Astrocyte of the cerebellum (primary cell): ENCODE results near the gene ARL8A.
"Not testable (repeated sequence)": the region's sequence is repeated elsewhere in the genome, so short reads cannot be mapped to it uniquely, and the experiment has no call there.

Experiments used
- DNase-seq: peaks from one replicate; pipeline ENCODE4 v3.0.0-alpha.2; 2011; ENCODE audit warnings: low read depth
- H3K4me3 ChIP-seq: 2 replicates; pipeline ENCODE4 v1.5.1; 2011; ENCODE audit warnings: mild to moderate bottlenecking, low read depth, low read length, moderate library complexity
- CTCF ChIP-seq: IDR thresholded peaks from 2 replicates; pipeline ENCODE4 v1.5.1; 2012; ENCODE audit warnings: low read length, low read depth, moderate library complexity, mild to moderate bottlenecking; ENCODE audit errors: missing control alignments
- in situ Hi-C: cut with HindIII; loops from 2 replicates; pipeline ENCODE4 v1.10.0; 2017; ENCODE audit warnings: low sequenced_read_pairs

Gene ARL8A

GRCh38 chr1:202182040-202182877, 37.7 kb upstream of the ARL8A start:
- in situ Hi-C loops: no loop called here
- no peak overlapping the region for H3K4me3 ChIP-seq
- DNase-seq: no peak
- TF ChIP-seq CTCF: no peak

GRCh38 chr1:202181586-202181985, 37.0 kb upstream of the ARL8A start:
- in situ Hi-C loops: no loop called here
- DNase-seq: no peak
- H3K4me3 ChIP-seq: no peak overlapping the region
- TF ChIP-seq CTCF: no peak

GRCh38 chr1:202180751-202181139, 36.2 kb upstream of the ARL8A start:
- DNase-seq, H3K4me3 ChIP-seq, in situ Hi-C loops: not testable (repeated sequence)

- in situ Hi-C loops: no loop called here
- DNase-seq: no peak
- no peak overlapping the region for H3K4me3 ChIP-seq
- TF ChIP-seq CTCF: no peak
Measured at GRCh38 chr1:202179828-202180750, 35.6 kb upstream of the ARL8A start.

- no peak for DNase-seq
- in situ Hi-C loops: no loop called here
- no peak overlapping the region for H3K4me3 ChIP-seq
- TF ChIP-seq CTCF: no peak
Measured at GRCh38 chr1:202176949-202177927, 32.7 kb upstream of the ARL8A start.

- in situ Hi-C loops: no loop called here
- TF ChIP-seq CTCF: no peak
- no peak for DNase-seq
Measured at GRCh38 chr1:202173993-202174392, 29.5 kb upstream of the ARL8A start.

More at GRCh38 chr1:202173993-202174392, 29.5 kb upstream of the ARL8A start:
- H3K4me3 ChIP-seq: no peak overlapping the region
